Astrocyte (in vitro differentiated cells and primary cell): ENCODE data around the gene GJD3. TPM values are rescaled to one million over a fixed set of nuclear protein-coding genes. Genes with fewer than 3 reads are reported as not detected.

Experiments used
- DNase-seq: peaks from one replicate; pipeline ENCODE4 v3.0.0-alpha.2; 2010; ENCODE audit warnings: low read depth
- FAIRE-seq: peaks from 2 replicates; lab custom pipeline; 2011; peaks lifted over from hg19 to GRCh38; lab: Jason Lieb, UNC
- H2AFZ ChIP-seq: 2 replicates; pipeline ENCODE4 v1.6.0; 2012; ENCODE audit warnings: low read depth, low read length, inconsistent platforms
- H3K27ac ChIP-seq: 2 replicates; pipeline ENCODE4 v1.5.1; 2011; ENCODE audit warnings: low read depth, low read length, inconsistent platforms
- H3K27me3 ChIP-seq: 2 replicates; pipeline ENCODE4 v1.6.0; 2011; ENCODE audit warnings: low read length, inconsistent platforms; ENCODE audit not compliant: insufficient read depth
- H3K36me3 ChIP-seq: 2 replicates; pipeline ENCODE4 v1.5.1; 2011; ENCODE audit warnings: low read length, inconsistent platforms; ENCODE audit not compliant: insufficient read depth
- H3K4me1 ChIP-seq: 2 replicates; pipeline ENCODE4 v1.5.1; 2011; ENCODE audit warnings: low read length, inconsistent platforms; ENCODE audit not compliant: insufficient read depth
- H3K4me2 ChIP-seq: 2 replicates; pipeline ENCODE4 v1.6.0; 2012; ENCODE audit warnings: low read length, inconsistent platforms
- H3K4me3 ChIP-seq: 2 replicates; pipeline ENCODE4 v1.5.1; 2011; ENCODE audit warnings: low read depth, mild to moderate bottlenecking, low read length, inconsistent platforms; ENCODE audit not compliant: insufficient read depth
- H3K79me2 ChIP-seq: 2 replicates; pipeline ENCODE4 v1.6.0; 2012; ENCODE audit warnings: mild to moderate bottlenecking, low read length, inconsistent platforms; ENCODE audit not compliant: insufficient read depth
- H3K9ac ChIP-seq: 2 replicates; pipeline ENCODE4 v1.6.0; 2012; ENCODE audit warnings: mild to moderate bottlenecking, low read length, inconsistent platforms
- H3K9me3 ChIP-seq: 2 replicates; pipeline ENCODE4 v1.5.1; 2012; ENCODE audit warnings: low read depth, mild to moderate bottlenecking, low read length, inconsistent platforms; ENCODE audit not compliant: insufficient read depth
- H4K20me1 ChIP-seq: 2 replicates; pipeline ENCODE4 v1.6.0; 2012; ENCODE audit warnings: low read length, inconsistent platforms; ENCODE audit not compliant: insufficient read depth
- H3K27ac Mint-ChIP-seq: one replicate; pipeline ENCODE4 v1.8.0; 2021; ENCODE audit warnings: mild to moderate bottlenecking, mixed read lengths; ENCODE audit not compliant: unreplicated experiment
- H3K27me3 Mint-ChIP-seq: one replicate; pipeline ENCODE4 v1.8.0; 2021; ENCODE audit warnings: low read depth, mixed read lengths; ENCODE audit not compliant: unreplicated experiment
- H3K36me3 Mint-ChIP-seq: one replicate; pipeline ENCODE4 v1.8.0; 2021; ENCODE audit warnings: low read depth, mixed read lengths; ENCODE audit not compliant: unreplicated experiment
- H3K4me1 Mint-ChIP-seq: one replicate; pipeline ENCODE4 v1.8.0; 2021; ENCODE audit warnings: low read depth, mixed read lengths; ENCODE audit not compliant: unreplicated experiment
- H3K4me3 Mint-ChIP-seq: one replicate; pipeline ENCODE4 v1.8.0; 2021; ENCODE audit warnings: mild to moderate bottlenecking, moderate library complexity, mixed read lengths; ENCODE audit not compliant: unreplicated experiment
- H3K9me3 Mint-ChIP-seq: one replicate; pipeline ENCODE4 v1.8.0; 2021; ENCODE audit warnings: mild to moderate bottlenecking, mixed read lengths; ENCODE audit not compliant: unreplicated experiment
- CTCF ChIP-seq: IDR thresholded peaks from 2 replicates; pipeline ENCODE4 v1.5.1; 2011; ENCODE audit warnings: low read depth, mild to moderate bottlenecking, inconsistent platforms, low read length, moderate library complexity; ENCODE audit not compliant: insufficient read depth
- EZH2 ChIP-seq: IDR thresholded peaks from 2 replicates; pipeline ENCODE4 v1.6.1; 2012; ENCODE audit warnings: mild to moderate bottlenecking, low read length, inconsistent platforms; ENCODE audit not compliant: insufficient read depth
- total RNA-seq: library from RNA; stranded (reverse); gene quantifications from 2 replicates; pipeline ENCODE4 v1.2.1, GENCODE V29; 2021

The GJD3 gene
- total RNA-seq, 1 donor from 2014 or later, result 0.43 TPM

- Histone ChIP-seq H3K36me3 (no peaks in the 10 kb centered on the region), H3K27me3 (peaks cover 4% of the 10 kb centered on the region), H2AFZ (peak overlapping the region; percentile 87), H3K4me3 (no peak overlapping the region), H3K4me2 (peak overlapping the region; percentile 90), H3K27ac (no peak overlapping the region), H3K9ac (no peak overlapping the region), H4K20me1 (no peaks in the 10 kb centered on the region), H3K9me3 (no peaks in the 10 kb centered on the region), H3K4me1 (peaks cover 6% of the 10 kb centered on the region), H3K79me2 (no peaks in the 10 kb centered on the region)
- no peak for TF ChIP-seq CTCF
- TF ChIP-seq EZH2, result peak; percentile 23
- H3K9me3 Mint-ChIP-seq, result no peaks in the 10 kb centered on the region
- peaks cover 9% of the 10 kb centered on the region for H3K27me3 Mint-ChIP-seq
- H3K4me3 Mint-ChIP-seq, result peak overlapping the region; percentile 73
- H3K27ac Mint-ChIP-seq, result no peak overlapping the region
- DNase-seq, result no peak
- H3K36me3 Mint-ChIP-seq, result no peaks in the 10 kb centered on the region
- no peak for FAIRE-seq
- peaks cover 2% of the 10 kb centered on the region for H3K4me1 Mint-ChIP-seq
Observed at GRCh38 chr17:40361925-40362695, 2.4 kb downstream of the GJD3 start.

- Histone ChIP-seq H2AFZ (no peak overlapping the region), H3K9ac (no peak overlapping the region), H3K36me3 (no peaks in the 10 kb centered on the region), H3K9me3 (no peaks in the 10 kb centered on the region), H3K27me3 (peaks cover 4% of the 10 kb centered on the region), H4K20me1 (no peaks in the 10 kb centered on the region), H3K4me1 (peaks cover 6% of the 10 kb centered on the region), H3K4me2 (no peak overlapping the region), H3K4me3 (no peak overlapping the region), H3K27ac (no peak overlapping the region), H3K79me2 (no peaks in the 10 kb centered on the region)
- DNase-seq (no peak), FAIRE-seq (no peak)
- no peak overlapping the region for H3K27ac Mint-ChIP-seq
- H3K27me3 Mint-ChIP-seq, result peaks cover 9% of the 10 kb centered on the region
- H3K4me1 Mint-ChIP-seq, result peaks cover 2% of the 10 kb centered on the region
- no peak for TF ChIP-seq CTCF
- peak; percentile 29 for TF ChIP-seq EZH2
- no peak overlapping the region for H3K4me3 Mint-ChIP-seq
- H3K9me3 Mint-ChIP-seq, result no peaks in the 10 kb centered on the region
- no peaks in the 10 kb centered on the region for H3K36me3 Mint-ChIP-seq
Observed at GRCh38 chr17:40361063-40361924, 3.2 kb downstream of the GJD3 start.
